HepG2 (cell line): ENCODE results near the gene SNAPC4. TPM values are rescaled to one million over a fixed set of nuclear protein-coding genes. Genes with fewer than 3 reads are reported as not detected.

Source experiments
- ATAC-seq: fragments of 200-7000 bp; cut with Tn5 transposase; 3 replicates; pipeline ENCODE4 v1.9.1; 2020; ENCODE audit warnings: mild to moderate bottlenecking, moderate library complexity
- BruUV-seq: library from RNA; stranded (reverse); fragments of 400-500 nt; replicated peaks from 2 replicates; lab custom pipeline; 2021; lab: Mats Ljungman, UMichigan
- CTCF ChIA-PET: fragments of 300-600 bp; formaldehyde crosslinking; extraction: SDS; loops from one replicate; lab custom pipeline; 2021; ENCODE audit warnings: low total read pairs, inconsistent platforms, low intra/inter-chr PET ratio; lab: Yijun Ruan, JAX
- POLR2A ChIA-PET: fragments of 350-600 bp; sonication (Branson Sonifier 250); formaldehyde crosslinking; loops from one replicate; lab custom pipeline; 2020; ENCODE audit warnings: antibody characterized with exemption, inconsistent platforms; lab: Yijun Ruan, JAX
- DNase-seq: peaks from one replicate; pipeline ENCODE4 v3.0.0-alpha.2; 2015; ENCODE audit warnings: low spot score
- FAIRE-seq: peaks from 3 replicates; lab custom pipeline; 2011; peaks lifted over from hg19 to GRCh38; lab: Jason Lieb, UNC
- H2AFZ ChIP-seq: one replicate; pipeline ENCODE4 v1.6.1; 2011; ENCODE audit warnings: low read length, inconsistent platforms
- H3K27ac ChIP-seq: fragments of 300-600 bp; 3 replicates; pipeline ENCODE4 v1.8.0; 2011; ENCODE audit warnings: mixed run types, mild to moderate bottlenecking, mixed read lengths, low read length, inconsistent platforms; ENCODE audit not compliant: insufficient read depth; ENCODE audit errors: extremely low read length
- H3K27me3 ChIP-seq, 2 experiments: fragments of 200-600 bp in 1 of 2; 2 replicates in 1 of 2; 3 replicates in 1 of 2; pipeline versions ENCODE4 v1.6.0 to v1.8.0; 2011; ENCODE audit warnings: low read length in 2 of 2, mild to moderate bottlenecking in 2 of 2, moderate library complexity in 2 of 2, inconsistent platforms in 1 of 2; ENCODE audit not compliant: insufficient read depth in 2 of 2, control insufficient read depth in 1 of 2
- H3K36me3 ChIP-seq, 2 experiments: fragments of 200-600 bp in 1 of 2; replicated peaks in 1 of 2; 2 replicates in 1 of 2; 3 replicates in 1 of 2; pipeline versions ENCODE4 v1.5.1 to v1.8.0; 2011; ENCODE audit warnings: low read length in 2 of 2, inconsistent platforms in 1 of 2; ENCODE audit not compliant: insufficient read depth in 2 of 2, control insufficient read depth in 1 of 2
- H3K4me1 ChIP-seq: 2 replicates; pipeline ENCODE4 v1.5.1; 2012; ENCODE audit warnings: low read length, inconsistent platforms; ENCODE audit not compliant: insufficient read depth
- H3K4me2 ChIP-seq: 2 replicates; pipeline ENCODE4 v1.6.0; 2011; ENCODE audit warnings: low read depth, low read length, inconsistent platforms
- H3K4me3 ChIP-seq, 3 experiments: fragments of 200-600 bp in 1 of 3; sonication (generic), shearing (Covaris generic) in 1 of 3; replicated peaks in 1 of 3; 2 replicates each; pipeline ENCODE4 v1.5.1; 2011 to 2016; ENCODE audit warnings: low read length in 3 of 3, inconsistent platforms in 2 of 3, low read depth in 2 of 3, mild to moderate bottlenecking in 2 of 3, control low read depth in 1 of 3, mixed read lengths in 1 of 3; ENCODE audit not compliant: insufficient read depth in 1 of 3
- H3K79me2 ChIP-seq: one replicate; pipeline ENCODE4 v1.6.1; 2011; ENCODE audit warnings: low read length, inconsistent platforms; ENCODE audit not compliant: insufficient read depth
- H3K9ac ChIP-seq: 2 replicates; pipeline ENCODE4 v1.6.0; 2011; ENCODE audit warnings: mild to moderate bottlenecking, low read depth, low read length, inconsistent platforms; ENCODE audit not compliant: insufficient read depth
- H3K9me3 ChIP-seq: 2 replicates; pipeline ENCODE4 v1.5.1; 2012; ENCODE audit warnings: mild to moderate bottlenecking, low read length
- H4K20me1 ChIP-seq: 2 replicates; pipeline ENCODE4 v1.6.0; 2011; ENCODE audit warnings: inconsistent platforms, mild to moderate bottlenecking, low read length, moderate library complexity; ENCODE audit not compliant: insufficient read depth
- ARHGAP35 ChIP-seq: sonication (generic); formaldehyde crosslinking; IDR thresholded peaks from 2 replicates; pipeline ENCODE4 v1.9.0; 2022; ENCODE audit warnings: mild to moderate bottlenecking, inconsistent platforms, moderate library complexity, missing genetic modification reagents, borderline replicate concordance
- HNF4A ChIP-seq: sonication (generic); formaldehyde crosslinking; IDR thresholded peaks from 2 replicates; pipeline ENCODE4 v1.4.0; 2020; ENCODE audit warnings: missing genetic modification reagents
- PHF21A ChIP-seq: sonication (generic); formaldehyde crosslinking; IDR thresholded peaks from 2 replicates; pipeline ENCODE4 v1.5.0; 2020; ENCODE audit warnings: mild to moderate bottlenecking, missing genetic modification reagents
- POLR2G ChIP-seq: fragments of 200-400 bp; formaldehyde crosslinking; IDR thresholded peaks from 2 replicates; pipeline ENCODE4 v1.6.1; 2018; ENCODE audit warnings: mild to moderate bottlenecking, low read depth, low read length, moderate library complexity
- SSRP1 ChIP-seq: IDR thresholded peaks from 2 replicates; pipeline ENCODE4 v1.6.1; 2016; ENCODE audit warnings: control low read depth
- TAF15 ChIP-seq: fragments of 200-400 bp; formaldehyde crosslinking; IDR thresholded peaks from one replicate; pipeline ENCODE4 v1.6.1; 2018; ENCODE audit warnings: mild to moderate bottlenecking, low read depth, low read length; ENCODE audit not compliant: poor library complexity, severe bottlenecking
- TEAD3 ChIP-seq: optimal IDR thresholded peaks from 2 replicates; pipeline ENCODE3; 2016; ENCODE audit warnings: borderline replicate concordance
- ZNF331 ChIP-seq: sonication (generic); formaldehyde crosslinking; IDR thresholded peaks from 2 replicates; pipeline ENCODE4 v1.4.0; 2020; ENCODE audit warnings: missing genetic modification reagents
- ZNF572 ChIP-seq: sonication (generic); formaldehyde crosslinking; IDR thresholded peaks from 2 replicates; pipeline ENCODE4 v1.5.1; 2020; ENCODE audit warnings: mild to moderate bottlenecking, missing genetic modification reagents
- ZNF614 ChIP-seq: IDR thresholded peaks from 2 replicates; pipeline ENCODE4 v1.6.1; 2018; ENCODE audit warnings: missing biosample characterization, missing genetic modification reagents, inconsistent platforms, borderline replicate concordance
- ZNF891 ChIP-seq: sonication (generic); formaldehyde crosslinking; IDR thresholded peaks from 2 replicates; pipeline ENCODE4 v1.5.0; 2020; ENCODE audit warnings: mild to moderate bottlenecking, missing genetic modification reagents
- WGBS: methylation state at CpG from one replicate; pipeline ENCODE4 v1.1.6; 2017; ENCODE audit warnings: low lambda C conversion rate; 5-methylcytosine and 5-hydroxymethylcytosine counted together
- in situ Hi-C: cut with HindIII; loops from 2 replicates; pipeline ENCODE4 v1.10.0; 2017; ENCODE audit warnings: low pct_unique_long_range_greater_than_20kb; ENCODE audit not compliant: extremely low pct_ligation_motif_present
- intact Hi-C: fragments of 100-400 bp; cut with micrococcal nuclease; formaldehyde crosslinking; loops from one replicate; pipeline ENCODE4 v1.10.0; 2022; ENCODE audit not compliant: unreplicated experiment
- polyA plus RNA-seq, 8 experiments: library from polyadenylated mRNA; depleted of rRNA in 3 of 8; stranded (reverse) in 7 of 8; unstranded in 1 of 8; fragments of >200 nt; fragmentation: Illumina TruSeq in 4 of 8; extraction: Trizol in 4 of 8; gene quantifications; 2 replicates each; pipeline versions ENCODE4 v1.2.1 to v1.2.3, GENCODE V29; 2011 to 2016; ENCODE audit warnings: low read depth in 4 of 8, missing spikeins in 1 of 8, mixed read lengths in 1 of 8; ENCODE audit not compliant: insufficient read depth in 1 of 8
- total RNA-seq, 5 experiments: library from RNA; depleted of rRNA; stranded (reverse); fragments of >200 nt; fragmentation: Illumina TruSeq; extraction: Trizol; gene quantifications; 2 replicates each; pipeline ENCODE4 v1.2.3, GENCODE V29; 2016; ENCODE audit warnings: low read depth in 1 of 5
- TF ChIP-seq, protein P1 (sequence below), 2 experiments: fragments of 450-650 bp in 1 of 2; sonication (generic) in 1 of 2; formaldehyde crosslinking; IDR thresholded peaks; 2 replicates each; pipeline versions ENCODE4 v1.5.0 to v1.8.0; 2020 to 2022; ENCODE audit warnings: mild to moderate bottlenecking in 1 of 2, missing genetic modification reagents in 1 of 2
- TF ChIP-seq, protein P2 (sequence below): sonication (generic); formaldehyde crosslinking; IDR thresholded peaks from 2 replicates; pipeline ENCODE4; 2020; ENCODE audit warnings: missing genetic modification reagents, mild to moderate bottlenecking, borderline replicate concordance
- TF ChIP-seq, protein P3 (sequence below): IDR thresholded peaks from 2 replicates; pipeline ENCODE4 v1.6.1; 2016; ENCODE audit warnings: missing compliant biosample characterization, missing genetic modification reagents, borderline replicate concordance
- TF ChIP-seq, protein P4 (sequence below): sonication (generic); formaldehyde crosslinking; IDR thresholded peaks from 2 replicates; pipeline ENCODE4 v1.8.0; 2022; ENCODE audit warnings: mild to moderate bottlenecking, missing genetic modification reagents, moderate library complexity

The SNAPC4 gene
- total and polyA plus RNA-seq, 2 of the 13 experiments (the other 11 are each of a cell fraction or from before 2014, with no cell fraction given): 2.0 to 6.0 TPM

DNA sequence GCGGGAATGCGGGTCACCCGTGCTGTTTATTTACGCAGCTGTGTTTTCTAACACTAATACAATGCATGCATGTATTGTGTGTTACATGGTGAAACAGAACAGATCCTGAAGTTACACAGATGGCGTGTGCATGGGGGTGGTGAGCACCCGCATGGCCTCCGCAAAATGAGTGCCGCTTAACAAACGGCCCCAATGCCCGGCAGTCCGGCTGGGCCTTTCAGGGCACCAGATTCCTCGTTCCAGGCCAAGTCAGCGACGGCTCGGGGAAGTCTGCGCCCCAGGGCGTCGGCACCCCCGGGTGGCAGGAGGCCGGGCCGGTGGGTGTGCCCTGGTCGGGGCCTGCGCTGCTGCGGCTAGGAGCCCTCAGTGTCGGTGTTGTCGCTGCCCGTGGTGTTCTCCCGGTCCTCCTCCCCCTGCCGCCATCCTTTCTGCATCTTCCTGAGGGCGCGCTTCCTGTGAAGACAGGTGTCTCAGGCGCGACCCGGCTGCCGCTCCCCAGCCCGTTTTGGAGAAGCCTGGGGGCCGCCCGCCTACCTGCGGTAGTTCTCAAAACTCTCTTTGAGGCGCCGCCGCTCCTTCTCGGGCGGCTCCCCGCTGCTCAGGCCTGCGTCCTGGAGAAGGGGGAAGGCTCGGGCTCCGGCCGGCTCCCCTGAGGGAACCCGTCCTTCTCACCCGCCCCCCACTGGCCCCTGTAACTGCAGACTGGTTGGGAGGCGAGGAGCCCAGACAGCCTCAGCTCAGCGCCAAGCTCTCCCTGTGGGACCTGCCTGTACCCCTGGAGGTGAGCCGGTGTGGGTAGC is 35.8 kb downstream of the SNAPC4 start:
- intact Hi-C loops (loop anchor here (2.0 kb wide), 1 partner anchor 19 kb away; no protein-coding TSS in a partner anchor), in situ Hi-C loops (no loop called here)
- ATAC-seq: no peak
- Histone ChIP-seq H3K4me2 (peak overlapping the region; percentile 50), H3K27me3 (no peaks in the 10 kb centered on the region), H3K9me3 (no peaks in the 10 kb centered on the region), H3K4me3 (peak overlapping the region in 1 of 3 experiments; percentile 89; a peak in 2 of 6 replicates), H4K20me1 (no peaks in the 10 kb centered on the region), H3K4me1 (peaks cover 25% of the 10 kb centered on the region), H2AFZ (no peak overlapping the region), H3K36me3 (no peaks in the 10 kb centered on the region), H3K27ac (no peak overlapping the region), H3K9ac (peak overlapping the region; percentile 34), H3K79me2 (no peaks in the 10 kb centered on the region)
- DNase-seq: no peak
- no peak for FAIRE-seq
- CTCF ChIA-PET: interaction anchor here (0.8 to 2.1 kb wide), 4 partner anchors 9 to 52 kb away, joined by 4 to 13 read pairs (median 7); partner anchors contain the start of gene CARD9
- POLR2A ChIA-PET: interaction anchor here (0.7 to 2.8 kb wide), 10 partner anchors 9 to 280 kb away, joined by 3 to 73 read pairs (median 6); partner anchors contain the start of genes CARD9, ENTR1 and PMPCA
- no TSS peak for BruUV-seq
- WGBS: 78% methylated on average over 39 of the region's 54 CpGs
- TF ChIP-seq TAF15: no peak
- TF ChIP-seq HNF4A: no peak
- TF ChIP-seq, protein P1, sequence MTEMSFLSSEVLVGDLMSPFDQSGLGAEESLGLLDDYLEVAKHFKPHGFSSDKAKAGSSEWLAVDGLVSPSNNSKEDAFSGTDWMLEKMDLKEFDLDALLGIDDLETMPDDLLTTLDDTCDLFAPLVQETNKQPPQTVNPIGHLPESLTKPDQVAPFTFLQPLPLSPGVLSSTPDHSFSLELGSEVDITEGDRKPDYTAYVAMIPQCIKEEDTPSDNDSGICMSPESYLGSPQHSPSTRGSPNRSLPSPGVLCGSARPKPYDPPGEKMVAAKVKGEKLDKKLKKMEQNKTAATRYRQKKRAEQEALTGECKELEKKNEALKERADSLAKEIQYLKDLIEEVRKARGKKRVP (CRISPR knock-in tag; IDR thresholded peaks at IDR 0.05): 0 out of 4 replicates have a peak, but pooled peaks of 1 of the 2 experiments have one; percentile 25
- no peak for TF ChIP-seq ZNF614 (CRISPR knock-in tag)
- peak; percentile 6; the same call in 1 of the 2 replicates for TF ChIP-seq PHF21A (CRISPR knock-in tag)
- TF ChIP-seq ZNF891 (CRISPR knock-in tag): no peak; the same call in 1 of the 2 replicates
- TF ChIP-seq, protein P2, sequence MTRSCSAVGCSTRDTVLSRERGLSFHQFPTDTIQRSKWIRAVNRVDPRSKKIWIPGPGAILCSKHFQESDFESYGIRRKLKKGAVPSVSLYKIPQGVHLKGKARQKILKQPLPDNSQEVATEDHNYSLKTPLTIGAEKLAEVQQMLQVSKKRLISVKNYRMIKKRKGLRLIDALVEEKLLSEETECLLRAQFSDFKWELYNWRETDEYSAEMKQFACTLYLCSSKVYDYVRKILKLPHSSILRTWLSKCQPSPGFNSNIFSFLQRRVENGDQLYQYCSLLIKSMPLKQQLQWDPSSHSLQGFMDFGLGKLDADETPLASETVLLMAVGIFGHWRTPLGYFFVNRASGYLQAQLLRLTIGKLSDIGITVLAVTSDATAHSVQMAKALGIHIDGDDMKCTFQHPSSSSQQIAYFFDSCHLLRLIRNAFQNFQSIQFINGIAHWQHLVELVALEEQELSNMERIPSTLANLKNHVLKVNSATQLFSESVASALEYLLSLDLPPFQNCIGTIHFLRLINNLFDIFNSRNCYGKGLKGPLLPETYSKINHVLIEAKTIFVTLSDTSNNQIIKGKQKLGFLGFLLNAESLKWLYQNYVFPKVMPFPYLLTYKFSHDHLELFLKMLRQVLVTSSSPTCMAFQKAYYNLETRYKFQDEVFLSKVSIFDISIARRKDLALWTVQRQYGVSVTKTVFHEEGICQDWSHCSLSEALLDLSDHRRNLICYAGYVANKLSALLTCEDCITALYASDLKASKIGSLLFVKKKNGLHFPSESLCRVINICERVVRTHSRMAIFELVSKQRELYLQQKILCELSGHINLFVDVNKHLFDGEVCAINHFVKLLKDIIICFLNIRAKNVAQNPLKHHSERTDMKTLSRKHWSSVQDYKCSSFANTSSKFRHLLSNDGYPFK (CRISPR knock-in tag): no peak
- peak; percentile 34; the same call in 1 of the 2 replicates for TF ChIP-seq POLR2G
- no peak for TF ChIP-seq SSRP1 (CRISPR knock-in tag)
- TF ChIP-seq TEAD3 (CRISPR knock-in tag): peak; percentile 19
- 0 out of 2 replicates have a peak, but pooled peaks have one; percentile 0 for TF ChIP-seq ZNF331 (CRISPR knock-in tag)
- 0 out of 2 replicates have a peak, but pooled peaks have one; percentile 14 for TF ChIP-seq ARHGAP35 (CRISPR knock-in tag)
- TF ChIP-seq ZNF572: 0 out of 2 replicates have a peak, but pooled peaks have one; percentile 43
- TF ChIP-seq, protein P3, sequence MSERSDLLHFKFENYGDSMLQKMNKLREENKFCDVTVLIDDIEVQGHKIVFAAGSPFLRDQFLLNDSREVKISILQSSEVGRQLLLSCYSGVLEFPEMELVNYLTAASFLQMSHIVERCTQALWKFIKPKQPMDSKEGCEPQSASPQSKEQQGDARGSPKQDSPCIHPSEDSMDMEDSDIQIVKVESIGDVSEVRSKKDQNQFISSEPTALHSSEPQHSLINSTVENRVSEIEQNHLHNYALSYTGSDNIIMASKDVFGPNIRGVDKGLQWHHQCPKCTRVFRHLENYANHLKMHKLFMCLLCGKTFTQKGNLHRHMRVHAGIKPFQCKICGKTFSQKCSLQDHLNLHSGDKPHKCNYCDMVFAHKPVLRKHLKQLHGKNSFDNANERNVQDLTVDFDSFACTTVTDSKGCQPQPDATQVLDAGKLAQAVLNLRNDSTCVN: no peak
- TF ChIP-seq, protein P4, sequence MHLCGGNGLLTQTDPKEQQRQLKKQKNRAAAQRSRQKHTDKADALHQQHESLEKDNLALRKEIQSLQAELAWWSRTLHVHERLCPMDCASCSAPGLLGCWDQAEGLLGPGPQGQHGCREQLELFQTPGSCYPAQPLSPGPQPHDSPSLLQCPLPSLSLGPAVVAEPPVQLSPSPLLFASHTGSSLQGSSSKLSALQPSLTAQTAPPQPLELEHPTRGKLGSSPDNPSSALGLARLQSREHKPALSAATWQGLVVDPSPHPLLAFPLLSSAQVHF (CRISPR knock-in tag): no peak
